Sigmoid colon (tissue), 3 donors: ENCODE results near the gene EXOC3L4.
"Not testable (repeated sequence)": the region's sequence is repeated elsewhere in the genome, so short reads cannot be mapped to it uniquely, and the experiment has no call there.

Experiments
- CTCF ChIP-seq, 4 experiments: fragments of 450-650 bp in 3 of 4; fragments of 200-600 bp in 1 of 4; IDR thresholded peaks; one replicate each; pipeline ENCODE4 v1.5.1; 2016 to 2019; ENCODE audit warnings: antibody characterized with exemption in 4 of 4, mild to moderate bottlenecking in 3 of 4, moderate library complexity in 2 of 4
- POLR2A ChIP-seq, 2 donors: fragments of 450-650 bp; IDR thresholded peaks; one replicate each; pipeline ENCODE4 v1.6.1; 2016; ENCODE audit warnings: antibody characterized with exemption in 2 of 2, mild to moderate bottlenecking in 2 of 2, moderate library complexity in 2 of 2

GRCh38 chr14:103115086-103115679 is 20.7 kb downstream of the EXOC3L4 start:
- not testable (repeated sequence) for TF ChIP-seq POLR2A, CTCF (IDR thresholded peaks at IDR 0.05)
